Left hindlimb (tissue), 1 donor: ENCODE measurements around the gene GAST.
"Not testable (repeated sequence)": the region's sequence is repeated elsewhere in the genome, so short reads cannot be mapped to it uniquely, and the experiment has no call there.

Experiments used
- DNase-seq: peaks from one replicate; pipeline ENCODE4 v3.0.0-alpha.2; 2018

Gene GAST

GRCh38 chr17:41684035-41684434, 28.1 kb upstream of the GAST start:
- no peak for DNase-seq

GRCh38 chr17:41685753-41686152, 26.4 kb upstream of the GAST start:
- DNase-seq: not testable (repeated sequence)

GRCh38 chr17:41686281-41686680, 25.9 kb upstream of the GAST start:
- no peak for DNase-seq

GRCh38 chr17:41687828-41688640, 24.1 kb upstream of the GAST start:
- DNase-seq: no peak

GRCh38 chr17:41688641-41689496, 23.3 kb upstream of the GAST start, which contains the start of gene EIF1:
EIF1 (plus strand) TSS chr17:41688885; CDS start chr17:41689039, 154 bp downstream.
- peak; percentile 100 for DNase-seq

GRCh38 chr17:41689497-41690299, 22.4 kb upstream of the GAST start:
- DNase-seq: no peak

GRCh38 chr17:41690497-41690896, 21.6 kb upstream of the GAST start:
- no peak for DNase-seq

- no peak for DNase-seq
Observed at GRCh38 chr17:41691031-41691777, 20.9 kb upstream of the GAST start.

GRCh38 chr17:41692722-41693521, 19.2 kb upstream of the GAST start:
- no peak for DNase-seq

GRCh38 chr17:41695134-41695661, 16.9 kb upstream of the GAST start:
- no peak for DNase-seq

GRCh38 chr17:41695954-41696757, 16.0 kb upstream of the GAST start:
- DNase-seq: no peak

- no peak for DNase-seq
Observed at GRCh38 chr17:41697122-41697962, 14.8 kb upstream of the GAST start.

GRCh38 chr17:41700843-41701242, 11.3 kb upstream of the GAST start:
- not testable (repeated sequence) for DNase-seq

- DNase-seq: no peak
Observed at GRCh38 chr17:41702712-41703111, 9.4 kb upstream of the GAST start.

GRCh38 chr17:41705271-41705991, 6.7 kb upstream of the GAST start:
- no peak for DNase-seq

GRCh38 chr17:41707803-41708669, 4.1 kb upstream of the GAST start:
- DNase-seq: no peak

- no peak for DNase-seq
Observed at GRCh38 chr17:41710472-41711090, 1.6 kb upstream of the GAST start.
